ENCODE results near the gene RCAN1.
"Not testable (repeated sequence)": the region's sequence is repeated elsewhere in the genome, so short reads cannot be mapped to it uniquely, and the experiment has no call there.

Gene RCAN1

DNA sequence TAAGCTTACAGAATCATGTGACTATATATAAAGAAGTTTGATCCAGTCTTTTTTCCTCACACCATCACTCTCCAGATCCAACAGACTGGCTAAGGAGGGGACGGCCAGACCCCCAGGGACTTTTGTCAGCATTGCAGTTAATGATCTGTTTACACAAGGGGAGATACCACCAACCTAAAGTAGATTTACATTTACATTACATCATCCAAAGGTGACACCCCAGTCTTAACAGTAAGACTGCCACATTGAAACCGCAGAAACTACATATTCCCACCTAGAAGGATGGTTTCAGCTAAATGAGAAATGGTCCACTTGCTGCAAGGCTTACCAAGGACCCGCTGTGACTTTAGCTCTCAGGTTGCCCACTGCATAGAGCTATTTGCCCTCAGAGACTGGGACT is 3.4 kb downstream of the RCAN1 start:
- Mint-ChIP-seq H3K9me3 (ENCODE audit: low read depth) (no peaks in the 10 kb centered on the region), H3K36me3 (no peaks in the 10 kb centered on the region), H3K27ac (no peak overlapping the region), H3K27me3 (no peaks in the 10 kb centered on the region), H3K4me3 (no peak overlapping the region), H3K4me1 (ENCODE audit: low read depth) (peaks cover 30% of the 10 kb centered on the region)

- H3K4me1 Mint-ChIP-seq (ENCODE audit: low read depth) = peaks cover 24% of the 10 kb centered on the region
- no peaks in the 10 kb centered on the region for H3K9me3 Mint-ChIP-seq (ENCODE audit: low read depth)
- H3K27me3 Mint-ChIP-seq = no peaks in the 10 kb centered on the region
- no peak overlapping the region for H3K4me3 Mint-ChIP-seq
- H3K27ac Mint-ChIP-seq = no peak overlapping the region
- H3K36me3 Mint-ChIP-seq = no peaks in the 10 kb centered on the region
These were observed 4.9 kb downstream of the RCAN1 start for GRCh38 chr21:34609933-34610549.

- Mint-ChIP-seq H3K36me3 (peaks cover 2% of the 10 kb centered on the region), H3K9me3 (ENCODE audit: low read depth) (no peaks in the 10 kb centered on the region), H3K4me1 (ENCODE audit: low read depth) (peaks cover 24% of the 10 kb centered on the region), H3K27me3 (no peaks in the 10 kb centered on the region), H3K27ac (no peak overlapping the region), H3K4me3 (no peak overlapping the region)
These were observed 5.5 kb downstream of the RCAN1 start for GRCh38 chr21:34609244-34609932.

DNA sequence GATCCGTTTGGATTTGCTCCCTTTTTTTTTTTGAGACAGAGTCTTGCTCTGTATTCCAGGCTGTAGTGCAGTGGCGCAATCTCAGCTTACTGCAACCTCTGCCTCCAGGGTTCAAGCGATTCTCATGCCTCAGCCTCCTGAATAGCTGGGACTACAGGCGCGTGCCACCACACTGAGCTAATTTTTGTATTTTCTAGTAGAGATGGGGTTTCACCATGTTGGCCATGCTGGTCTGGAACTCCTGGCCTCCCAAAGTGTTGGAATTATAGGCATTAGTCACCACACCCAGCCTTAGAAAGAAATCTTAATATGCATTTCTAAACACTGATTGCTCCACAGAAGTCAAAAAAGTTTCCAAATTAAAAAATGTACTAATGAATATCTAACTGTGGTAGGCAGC is 7.5 kb downstream of the RCAN1 start:
- not testable (repeated sequence) for H3K4me3 Mint-ChIP-seq; H3K4me1 Mint-ChIP-seq (ENCODE audit: low read depth); H3K27ac Mint-ChIP-seq; H3K9me3 Mint-ChIP-seq (ENCODE audit: low read depth); H3K36me3 Mint-ChIP-seq; H3K27me3 Mint-ChIP-seq

GRCh38 chr21:34606621-34607020 is 8.3 kb downstream of the RCAN1 start:
- Mint-ChIP-seq H3K9me3 (ENCODE audit: low read depth) (no peaks in the 10 kb centered on the region), H3K27ac (no peak overlapping the region), H3K4me1 (ENCODE audit: low read depth) (peaks cover 3% of the 10 kb centered on the region), H3K36me3 (peaks cover 2% of the 10 kb centered on the region), H3K27me3 (no peaks in the 10 kb centered on the region), H3K4me3 (no peak overlapping the region)

DNA sequence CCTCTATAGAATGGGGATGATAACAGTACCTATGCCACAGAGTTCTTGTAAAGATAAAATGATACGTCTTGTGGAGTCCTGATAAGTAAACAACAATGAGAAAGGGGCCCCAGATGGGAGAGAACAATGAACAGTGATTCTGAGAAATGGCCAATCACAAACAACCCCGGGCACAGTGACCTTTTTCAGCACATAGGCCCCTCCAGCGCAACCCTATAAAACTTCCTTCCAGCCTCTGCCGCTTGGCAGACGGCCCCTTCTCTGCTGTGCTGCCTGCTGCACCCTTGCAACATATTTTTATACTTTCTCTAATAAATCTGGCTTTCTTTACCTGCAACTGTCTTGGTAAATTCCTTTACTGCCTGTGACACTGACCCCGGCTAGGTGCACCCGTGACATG is 8.9 kb downstream of the RCAN1 start:
- no peaks in the 10 kb centered on the region for H3K9me3 Mint-ChIP-seq (ENCODE audit: low read depth)
- no peaks in the 10 kb centered on the region for H3K27me3 Mint-ChIP-seq
- no peaks in the 10 kb centered on the region for H3K4me1 Mint-ChIP-seq (ENCODE audit: low read depth)
- no peak overlapping the region for H3K4me3 Mint-ChIP-seq
- no peak overlapping the region for H3K27ac Mint-ChIP-seq
- H3K36me3 Mint-ChIP-seq = peaks cover 2% of the 10 kb centered on the region

DNA sequence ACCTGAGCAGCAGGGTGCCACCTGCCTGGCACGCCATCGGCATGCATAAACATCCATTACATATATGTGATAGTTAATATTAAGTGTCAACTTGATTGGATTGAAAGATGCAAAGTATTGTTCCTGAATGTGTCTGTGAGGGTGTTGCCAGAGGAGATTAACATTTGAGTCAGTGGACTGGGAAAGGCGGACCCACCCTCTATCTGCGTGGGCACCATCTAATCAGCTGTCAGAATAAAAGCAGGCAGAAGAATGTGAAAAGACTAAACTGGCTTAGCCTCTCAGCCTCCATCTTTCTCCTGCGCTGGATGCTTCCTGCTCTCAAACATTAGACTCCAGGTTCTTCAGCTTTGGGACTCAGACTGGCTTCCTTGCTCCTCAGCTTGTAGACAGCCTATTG is 10.0 kb downstream of the RCAN1 start:
- H3K27me3 Mint-ChIP-seq; H3K4me3 Mint-ChIP-seq; H3K9me3 Mint-ChIP-seq (ENCODE audit: low read depth); H3K27ac Mint-ChIP-seq; H3K36me3 Mint-ChIP-seq; H3K4me1 Mint-ChIP-seq (ENCODE audit: low read depth): not testable (repeated sequence)

GRCh38 chr21:34604556-34604955 is 10.4 kb downstream of the RCAN1 start:
- Mint-ChIP-seq H3K9me3 (ENCODE audit: low read depth) (no peaks in the 10 kb centered on the region), H3K36me3 (peaks cover 2% of the 10 kb centered on the region), H3K4me1 (ENCODE audit: low read depth) (no peaks in the 10 kb centered on the region), H3K27ac (no peak overlapping the region), H3K27me3 (no peaks in the 10 kb centered on the region), H3K4me3 (no peak overlapping the region)

GRCh38 chr21:34603710-34604057 is 11.2 kb downstream of the RCAN1 start:
- no peak overlapping the region for H3K27ac Mint-ChIP-seq
- H3K4me1 Mint-ChIP-seq (ENCODE audit: low read depth) = peaks cover 3% of the 10 kb centered on the region
- peaks cover 2% of the 10 kb centered on the region for H3K36me3 Mint-ChIP-seq
- no peak overlapping the region for H3K4me3 Mint-ChIP-seq
- no peaks in the 10 kb centered on the region for H3K9me3 Mint-ChIP-seq (ENCODE audit: low read depth)
- no peaks in the 10 kb centered on the region for H3K27me3 Mint-ChIP-seq

- H3K27me3 Mint-ChIP-seq = no peaks in the 10 kb centered on the region
- no peak overlapping the region for H3K4me3 Mint-ChIP-seq
- no peak overlapping the region for H3K27ac Mint-ChIP-seq
- peaks cover 3% of the 10 kb centered on the region for H3K4me1 Mint-ChIP-seq (ENCODE audit: low read depth)
- H3K36me3 Mint-ChIP-seq = peaks cover 2% of the 10 kb centered on the region
- no peaks in the 10 kb centered on the region for H3K9me3 Mint-ChIP-seq (ENCODE audit: low read depth)
These were observed 11.8 kb downstream of the RCAN1 start for GRCh38 chr21:34603002-34603709.

DNA sequence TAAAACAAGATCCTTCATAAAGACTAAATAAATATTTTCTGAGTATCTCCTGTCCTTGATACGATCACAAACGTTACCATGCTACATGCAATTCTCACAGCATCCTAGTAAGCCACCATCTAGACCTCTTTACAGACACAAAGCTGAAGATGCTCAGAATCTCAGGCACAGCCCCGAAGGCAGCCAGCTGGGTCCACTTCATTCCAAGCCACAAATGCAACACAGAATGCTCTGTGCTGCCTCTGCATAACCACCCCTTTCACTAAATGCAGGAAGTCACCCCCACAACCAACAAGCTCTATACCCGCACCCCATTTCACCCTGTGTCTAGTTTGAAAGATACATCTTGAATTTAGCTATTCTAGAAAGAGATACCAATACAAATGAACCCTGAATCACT is 12.9 kb downstream of the RCAN1 start:
- Mint-ChIP-seq H3K36me3 (peaks cover 2% of the 10 kb centered on the region), H3K4me1 (ENCODE audit: low read depth) (peaks cover 3% of the 10 kb centered on the region), H3K4me3 (no peak overlapping the region), H3K27ac (no peak overlapping the region), H3K27me3 (no peaks in the 10 kb centered on the region), H3K9me3 (ENCODE audit: low read depth) (no peaks in the 10 kb centered on the region)

DNA sequence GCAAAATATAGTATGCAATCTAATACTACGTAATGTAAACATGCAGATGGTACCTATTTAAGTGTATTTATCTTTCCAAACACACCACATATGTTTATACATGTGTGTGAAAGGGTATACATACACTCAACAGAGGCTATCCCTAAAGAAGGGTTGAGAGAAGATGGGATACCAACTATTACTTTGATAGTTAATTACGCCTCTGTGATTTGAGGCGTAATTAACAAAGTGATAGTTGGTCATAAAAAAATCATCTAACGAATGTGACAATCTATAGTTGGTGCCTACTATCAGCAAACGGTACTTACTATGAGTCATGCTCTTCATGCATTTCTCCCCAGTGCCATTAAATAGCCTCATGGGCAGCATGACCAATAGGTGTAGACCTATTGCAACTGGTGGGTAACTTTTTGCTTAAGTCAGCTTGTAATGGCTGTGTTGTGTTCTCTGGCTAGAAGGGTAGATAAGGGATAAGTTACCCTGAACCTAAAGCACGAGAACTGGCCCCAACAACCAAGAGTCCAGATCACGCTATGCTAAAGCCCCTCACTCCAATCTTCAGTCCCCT is 15.3 kb downstream of the RCAN1 start:
- Mint-ChIP-seq H3K4me3 (no peak overlapping the region), H3K9me3 (ENCODE audit: low read depth) (no peaks in the 10 kb centered on the region), H3K27ac (no peak overlapping the region), H3K27me3 (no peaks in the 10 kb centered on the region), H3K36me3 (no peaks in the 10 kb centered on the region), H3K4me1 (ENCODE audit: low read depth) (peaks cover 3% of the 10 kb centered on the region)

GRCh38 chr21:34598931-34599400 is 15.9 kb downstream of the RCAN1 start:
- H3K4me3 Mint-ChIP-seq = no peak overlapping the region
- H3K27me3 Mint-ChIP-seq = no peaks in the 10 kb centered on the region
- no peak overlapping the region for H3K27ac Mint-ChIP-seq
- H3K36me3 Mint-ChIP-seq = no peaks in the 10 kb centered on the region
- peaks cover 3% of the 10 kb centered on the region for H3K4me1 Mint-ChIP-seq (ENCODE audit: low read depth)
- H3K9me3 Mint-ChIP-seq (ENCODE audit: low read depth) = no peaks in the 10 kb centered on the region

DNA sequence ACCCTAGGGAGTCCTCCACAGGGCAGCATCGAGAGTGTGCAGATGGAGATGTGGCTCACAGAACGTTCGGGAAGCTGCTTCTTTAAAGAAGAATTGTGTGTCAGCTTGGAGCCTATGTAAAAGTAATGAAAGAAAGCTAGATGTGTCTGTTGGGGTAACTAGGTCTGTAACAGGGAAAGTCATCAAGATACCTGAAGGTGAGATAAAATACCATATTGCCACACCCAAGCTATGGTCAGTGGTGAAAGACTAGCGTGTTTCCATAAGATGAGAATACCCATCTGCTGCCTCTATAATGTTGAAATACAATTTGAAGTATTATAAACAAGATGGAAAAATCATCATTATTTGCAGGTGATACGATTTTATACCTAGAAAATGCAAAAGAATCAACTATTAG is 17.5 kb downstream of the RCAN1 start:
- Mint-ChIP-seq H3K4me3 (no peak overlapping the region), H3K27ac (no peak overlapping the region), H3K9me3 (ENCODE audit: low read depth) (no peaks in the 10 kb centered on the region), H3K27me3 (no peaks in the 10 kb centered on the region), H3K36me3 (no peaks in the 10 kb centered on the region), H3K4me1 (ENCODE audit: low read depth) (peaks cover 3% of the 10 kb centered on the region)

DNA sequence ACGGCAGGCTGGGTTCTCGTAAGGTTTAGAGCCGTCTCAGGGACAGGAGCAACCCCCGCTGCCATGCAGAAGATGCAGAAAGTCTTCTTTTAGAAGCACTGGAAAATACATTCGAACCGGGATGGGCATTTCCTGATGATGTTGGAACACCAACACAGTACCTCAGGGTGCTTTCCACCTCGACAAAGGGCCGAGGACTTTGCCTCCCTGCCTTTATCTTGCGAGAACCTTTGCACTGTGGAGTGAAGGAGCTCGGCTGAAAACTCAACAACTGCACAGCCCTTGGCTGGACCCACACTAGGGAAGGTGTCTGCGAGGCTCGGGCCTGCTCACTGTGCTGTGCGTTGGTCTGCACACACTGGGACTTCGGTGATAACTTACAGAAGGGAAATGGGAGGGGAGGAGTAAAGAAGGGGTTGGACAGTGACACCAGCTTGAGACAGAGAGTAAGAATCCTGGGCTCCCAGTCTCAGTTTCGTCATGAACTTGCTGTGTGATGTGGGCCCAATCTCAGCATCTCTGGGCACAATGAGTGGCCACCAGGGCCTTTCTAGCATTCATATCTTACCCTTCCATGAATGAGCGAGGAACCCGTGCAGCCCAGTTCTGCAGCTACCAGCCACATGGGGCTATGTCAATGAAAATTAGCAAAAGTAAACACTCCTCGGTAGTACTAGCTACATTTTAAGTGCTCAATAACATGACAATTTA is 18.2 kb downstream of the RCAN1 start:
- Mint-ChIP-seq H3K36me3 (no peaks in the 10 kb centered on the region), H3K27me3 (no peaks in the 10 kb centered on the region), H3K9me3 (ENCODE audit: low read depth) (no peaks in the 10 kb centered on the region), H3K4me1 (ENCODE audit: low read depth) (peaks cover 3% of the 10 kb centered on the region), H3K4me3 (no peak overlapping the region), H3K27ac (no peak overlapping the region)
